DMS153 treated with DMSO at 0.1 percent for 48 hours (cell line): ENCODE measurements around the gene MYO1F.
"Not testable (repeated sequence)": the region's sequence is repeated elsewhere in the genome, so short reads cannot be mapped to it uniquely, and the experiment has no call there.

Source experiments
- DNase-seq: peaks from one replicate; lab custom pipeline; 2025; ENCODE audit not compliant: unreplicated experiment; lab: John Stamatoyannopoulos, UW

MYO1F gene

DNA sequence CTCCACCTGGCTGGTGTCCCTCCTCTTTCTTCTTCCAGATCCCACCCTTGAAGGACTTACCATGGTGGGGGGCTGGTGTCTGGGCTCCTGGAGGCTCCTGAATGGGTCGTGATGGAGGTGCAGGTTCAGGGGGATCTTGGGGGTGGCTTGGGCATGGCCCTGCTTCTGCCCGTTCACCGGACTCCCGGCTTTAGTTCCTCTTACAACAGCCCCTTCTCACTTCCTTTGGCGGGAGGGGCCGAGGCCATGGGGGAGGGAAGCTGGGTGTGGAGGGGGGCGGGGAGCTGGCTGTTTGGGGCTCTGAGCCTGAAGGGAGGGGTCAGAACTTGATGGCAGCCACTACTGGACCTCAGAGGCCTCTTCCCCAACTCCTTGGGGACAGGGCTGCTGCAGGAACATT is at the start of gene MYO1F:
MYO1F (minus strand) TSS at position 196 of the 400 bp plus-strand sequence; CDS start at position 63, 133 bp downstream.
- no peak for DNase-seq

DNA sequence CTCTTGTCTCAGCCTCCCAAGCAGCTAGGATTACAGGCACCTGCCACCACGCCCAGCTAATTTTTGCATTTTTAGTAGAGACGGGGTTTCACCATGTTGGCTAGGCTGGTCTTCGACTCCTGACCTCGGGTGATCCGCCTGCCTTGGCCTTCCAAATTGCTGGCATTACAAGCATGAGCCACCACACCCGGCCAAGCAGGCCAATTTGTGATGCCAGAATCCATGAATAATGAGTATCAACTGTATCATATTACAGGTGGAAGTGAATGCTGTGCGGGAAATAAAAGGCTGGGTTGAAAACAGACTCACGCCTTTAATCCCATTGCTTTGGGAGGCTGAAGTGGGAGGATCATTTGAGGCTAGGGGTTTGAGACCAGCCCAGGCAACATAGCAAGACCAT is 49.6 kb upstream of the MYO1F start:
- no peak for DNase-seq

- DNase-seq = not testable (repeated sequence)
Observed at GRCh38 chr19:8622886-8623285, 45.6 kb upstream of the MYO1F start.

GRCh38 chr19:8618751-8619150 is 41.5 kb upstream of the MYO1F start:
- no peak for DNase-seq

DNA sequence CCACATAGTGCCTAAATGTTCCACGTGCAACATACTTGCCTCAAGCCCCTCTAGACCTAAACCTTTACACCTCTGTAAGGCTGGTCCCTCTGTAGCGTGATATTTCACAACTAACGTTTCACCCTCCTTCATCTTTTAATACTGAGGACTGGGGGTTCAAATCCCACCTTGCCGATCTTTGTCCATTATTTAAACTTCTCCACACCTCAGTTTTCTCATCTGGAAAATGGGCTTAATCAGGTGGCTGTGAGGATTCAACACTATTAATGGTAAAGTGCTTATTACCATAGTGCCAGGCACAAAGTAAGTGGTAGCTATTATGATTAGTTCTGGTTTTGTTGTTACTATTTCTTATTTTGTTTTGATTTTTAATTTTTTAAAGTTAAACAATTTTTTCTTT is 40.7 kb upstream of the MYO1F start:
- DNase-seq = no peak

DNA sequence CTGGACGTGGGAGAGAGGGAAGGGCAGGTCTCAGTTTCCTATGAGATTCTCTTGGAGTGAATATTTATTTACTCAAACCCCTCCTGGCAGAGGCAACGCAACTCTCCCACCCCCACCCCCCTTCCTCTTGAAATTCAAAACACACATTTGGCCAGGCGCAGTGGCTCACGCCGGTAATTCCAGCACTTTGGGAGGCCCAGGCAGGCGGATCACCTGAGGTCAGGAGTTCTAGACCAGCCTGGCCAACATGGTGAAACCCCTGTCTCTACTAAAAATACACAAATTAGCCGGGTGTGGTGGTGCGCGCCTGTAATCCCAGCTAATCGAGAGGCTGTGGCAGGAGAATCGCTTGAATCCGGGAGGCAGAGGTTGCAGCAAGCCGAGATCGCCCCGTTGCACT is 40.1 kb upstream of the MYO1F start:
- DNase-seq = not testable (repeated sequence)

DNA sequence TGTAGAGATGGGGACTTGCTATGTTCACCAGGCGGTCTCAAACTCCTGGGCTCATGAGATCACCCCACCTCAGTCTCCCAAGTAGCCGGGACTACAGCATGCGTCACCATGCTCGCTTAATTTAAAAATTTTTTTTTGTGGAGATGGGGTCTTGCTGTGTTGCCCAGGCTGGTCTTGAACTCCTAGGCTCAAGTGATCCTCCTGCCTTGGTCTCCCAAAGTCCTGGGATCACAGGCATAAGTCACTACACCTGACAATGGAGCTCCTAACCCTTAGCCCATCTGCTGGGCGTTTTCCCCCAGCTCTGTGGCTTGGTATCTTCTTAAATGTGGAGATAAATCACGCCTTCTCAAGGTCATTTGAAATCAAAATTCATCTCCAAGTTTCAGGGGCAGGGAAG is 39.6 kb upstream of the MYO1F start:
- no peak for DNase-seq

GRCh38 chr19:8615813-8616596 is 38.8 kb upstream of the MYO1F start:
- DNase-seq = no peak

DNA sequence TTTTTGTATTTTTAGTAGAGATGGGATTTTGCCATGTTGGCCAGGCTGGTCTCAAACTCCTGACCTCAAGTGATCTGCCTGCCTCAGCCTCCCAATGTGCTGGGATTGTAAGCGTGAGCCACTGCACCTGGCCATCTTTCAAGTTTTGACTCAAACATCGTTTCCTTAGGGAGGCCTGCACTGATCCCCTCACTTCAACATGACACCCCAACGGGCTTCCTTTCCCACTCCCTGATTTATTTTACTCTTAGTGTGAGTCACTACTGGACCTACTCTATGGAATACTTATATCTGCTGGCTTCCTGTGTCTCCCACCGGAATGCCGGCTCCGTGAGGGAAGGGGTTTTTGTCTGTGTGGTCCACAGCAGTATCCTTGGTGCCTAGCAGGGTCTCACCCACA is 37.8 kb upstream of the MYO1F start:
- no peak for DNase-seq

GRCh38 chr19:8614455-8614854 is 37.2 kb upstream of the MYO1F start:
- no peak for DNase-seq

- DNase-seq = no peak
Observed at GRCh38 chr19:8612807-8613171, 35.5 kb upstream of the MYO1F start.

DNA sequence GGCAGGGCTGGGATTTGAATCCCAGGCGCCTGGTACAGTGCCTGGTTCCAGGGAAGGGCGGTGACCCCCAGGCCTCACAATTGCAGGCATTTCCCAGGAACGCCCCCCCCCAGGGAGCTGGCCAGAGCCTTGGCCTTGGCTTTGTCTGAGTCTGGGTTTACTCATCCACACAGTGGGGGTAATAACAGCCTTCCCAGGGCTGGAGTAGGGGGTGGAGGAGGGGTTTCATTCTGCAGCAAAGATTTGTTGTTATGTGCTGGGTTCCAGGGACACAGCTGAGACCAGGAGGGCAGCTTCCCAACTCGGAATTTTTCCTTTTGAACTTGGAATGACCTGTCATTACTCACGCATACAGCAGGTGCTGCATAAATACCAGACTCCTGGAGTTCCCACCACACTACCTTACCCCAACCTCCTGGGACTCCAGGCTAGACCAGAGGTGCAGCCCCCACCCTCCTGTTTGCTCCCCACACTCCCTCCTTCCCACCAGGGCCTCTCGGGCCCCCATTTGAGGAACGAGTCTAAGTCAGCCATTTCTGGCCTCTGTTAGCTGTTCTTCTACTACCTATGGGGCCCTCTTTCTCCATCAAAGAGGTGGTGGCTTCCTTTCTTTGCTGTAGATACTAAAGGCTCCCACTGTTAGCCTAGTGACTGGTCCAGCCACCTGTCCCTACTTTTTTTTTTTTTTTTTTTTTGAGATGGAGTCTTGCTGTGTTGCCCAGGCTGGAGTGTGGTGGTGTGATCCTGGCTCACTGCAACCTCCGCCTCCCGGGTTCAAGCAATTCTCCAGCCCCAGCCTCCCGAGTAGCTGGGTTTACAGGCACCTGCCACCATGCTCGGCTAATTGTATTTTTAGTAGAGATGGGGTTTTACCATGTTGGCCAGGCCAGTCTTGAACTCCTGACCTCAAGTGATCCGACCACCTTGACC is 34.9 kb upstream of the MYO1F start:
- DNase-seq = no peak

DNA sequence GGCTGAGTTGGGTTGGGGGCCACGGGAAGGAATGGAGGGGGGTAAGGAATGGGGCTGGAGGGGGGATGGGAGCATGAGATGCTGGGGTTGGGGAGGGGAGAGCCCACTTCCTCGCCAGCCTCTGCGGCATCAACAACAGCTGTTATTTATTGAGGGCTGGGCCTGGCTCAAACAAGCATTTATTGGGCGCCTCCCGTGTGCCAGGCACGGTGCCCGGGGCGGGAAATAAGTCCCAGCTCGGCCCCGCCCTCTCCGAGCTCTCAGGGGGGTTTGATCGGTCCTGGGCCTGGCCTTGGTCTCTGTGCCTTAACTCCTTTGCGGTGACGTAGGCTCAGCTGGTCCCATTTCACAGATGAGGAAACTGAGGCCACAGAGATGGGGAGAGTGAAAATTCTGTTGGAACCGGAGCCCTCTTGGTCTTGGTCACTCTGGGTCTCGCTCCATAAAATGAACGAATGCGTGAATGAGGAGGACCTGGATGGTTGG is 34.2 kb upstream of the MYO1F start:
- no peak for DNase-seq

DNA sequence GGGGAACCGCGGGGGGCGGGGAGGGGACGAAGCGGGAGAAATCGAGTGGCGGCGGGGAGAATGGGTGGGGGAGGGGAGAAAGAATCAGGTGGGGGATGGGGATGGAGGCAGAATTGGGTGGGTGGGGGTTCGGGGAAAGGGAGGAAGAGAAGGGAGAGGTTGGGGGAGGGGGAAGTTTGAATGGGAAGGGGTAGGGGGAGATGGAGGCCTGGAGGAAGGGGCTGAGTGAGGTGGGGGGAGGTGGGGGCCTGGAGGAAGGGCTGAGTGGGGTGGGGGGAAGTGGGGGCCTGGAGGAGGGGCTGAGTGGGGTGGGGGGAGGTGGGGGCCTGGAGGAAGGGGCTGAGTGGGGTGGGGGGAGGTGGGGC is 33.7 kb upstream of the MYO1F start:
- no peak for DNase-seq

DNA sequence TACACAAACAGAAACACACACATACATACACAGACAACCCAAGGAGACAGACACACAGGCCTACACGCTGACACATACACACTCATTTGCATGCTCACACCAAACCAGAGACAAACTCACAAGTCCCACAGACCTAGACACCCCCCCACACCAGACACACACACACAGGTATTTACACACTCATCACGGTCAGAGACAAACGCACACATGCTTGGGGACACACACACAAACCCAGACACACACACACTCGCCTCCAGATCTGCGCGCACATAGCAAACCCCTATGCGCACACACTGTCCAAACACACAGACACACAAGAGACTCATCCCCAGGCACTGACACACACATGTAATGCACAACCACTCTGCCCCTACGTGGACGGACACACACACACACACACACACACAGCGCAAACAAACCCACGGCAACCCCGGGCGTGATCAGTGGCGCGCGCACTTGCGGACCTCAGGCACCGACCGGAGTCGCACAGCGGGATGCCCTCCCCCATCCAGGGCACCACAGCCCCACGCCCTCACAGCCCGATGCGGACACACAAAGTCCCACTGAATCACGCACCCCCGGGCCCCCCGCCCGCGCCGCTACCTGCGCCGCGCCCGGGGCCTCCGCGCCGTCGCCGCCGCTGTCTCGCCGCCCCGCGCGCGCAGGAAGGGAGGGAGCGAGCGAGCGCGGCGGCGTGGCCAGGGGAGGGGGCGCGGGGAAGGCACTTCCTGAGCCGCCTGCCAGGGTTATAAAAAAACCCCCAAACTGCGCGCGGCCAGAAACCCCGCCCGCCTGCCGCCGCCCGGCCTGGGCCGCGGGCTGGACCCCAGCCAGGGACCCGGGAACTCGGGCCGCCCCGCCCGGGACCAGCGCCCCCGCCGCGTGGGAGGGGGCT is 33.0 kb upstream of the MYO1F start, which contains the start of gene ADAMTS10:
ADAMTS10 (minus strand) TSS at position 675 of the 895 bp plus-strand sequence. CDS start 5,005 bp downstream, outside the sequence.
- DNase-seq = no peak

GRCh38 chr19:8609279-8610040 is 32.2 kb upstream of the MYO1F start:
- no peak for DNase-seq

DNA sequence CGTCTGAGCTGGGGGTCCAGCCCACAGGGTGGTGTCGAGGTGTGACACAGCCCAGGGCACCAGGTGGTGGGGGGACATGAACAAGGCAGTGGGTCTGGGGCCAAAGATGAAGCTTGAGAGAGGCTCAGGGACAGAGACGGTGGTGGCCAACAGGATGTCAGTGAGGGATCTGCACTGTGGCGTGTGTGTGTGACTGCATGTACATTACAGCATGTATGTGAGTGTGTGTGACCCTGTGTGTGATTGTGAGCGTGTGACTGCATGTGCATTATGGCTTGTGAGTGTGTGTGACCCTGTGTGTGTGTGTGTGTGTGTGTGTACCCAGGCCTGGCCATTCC is 31.7 kb upstream of the MYO1F start:
- DNase-seq = no peak

- DNase-seq = no peak
Observed at GRCh38 chr19:8607386-8607785, 30.1 kb upstream of the MYO1F start.

DNA sequence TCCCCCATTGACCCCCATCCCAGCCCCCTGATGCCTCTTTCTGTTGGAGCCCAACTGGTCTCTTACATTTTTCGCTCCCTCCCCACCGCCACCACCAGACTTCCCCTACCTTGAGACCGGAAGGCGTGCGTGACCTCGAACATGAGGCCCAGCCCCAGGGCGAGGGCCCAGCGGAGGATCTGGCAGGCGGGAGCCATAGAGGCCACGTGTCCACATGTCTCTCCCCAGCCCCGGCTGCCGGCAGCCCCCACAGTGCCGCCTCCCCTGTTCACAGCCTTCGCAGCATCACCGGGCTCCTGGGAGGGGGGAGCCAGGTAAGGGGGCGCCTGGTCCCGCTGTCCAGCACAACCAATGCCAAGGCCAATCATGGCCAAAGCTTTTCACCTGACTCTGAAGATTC is 28.3 kb upstream of the MYO1F start:
- DNase-seq = no peak

DNA sequence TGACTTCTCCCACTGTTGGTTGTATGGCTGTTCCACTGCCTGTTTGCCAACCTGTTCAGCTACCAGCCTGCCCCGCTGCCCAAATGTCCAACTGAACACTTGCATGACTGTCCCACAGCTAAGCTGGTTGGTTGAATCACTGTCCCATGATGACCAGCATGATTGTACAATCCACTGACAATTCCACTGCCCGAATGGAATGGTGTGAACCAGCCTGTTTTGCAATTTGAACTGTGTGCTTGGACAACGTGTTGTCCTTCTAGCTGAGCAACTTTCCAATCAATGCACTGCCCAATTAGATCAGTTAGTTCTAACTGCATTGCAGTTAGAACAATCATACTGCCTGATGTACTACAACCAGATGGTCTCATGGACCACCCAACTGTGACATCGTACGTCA is 24.6 kb upstream of the MYO1F start:
- DNase-seq = no peak
